HepG2 (cell line): ENCODE measurements around the gene TPRG1. TPM values are rescaled to one million over a fixed set of nuclear protein-coding genes. Genes with fewer than 3 reads are reported as not detected.

Experiments
- ATAC-seq: fragments of 200-7000 bp; cut with Tn5 transposase; 3 replicates; pipeline ENCODE4 v1.9.1; 2020; ENCODE audit warnings: mild to moderate bottlenecking, moderate library complexity
- BruUV-seq: library from RNA; stranded (reverse); fragments of 400-500 nt; replicated peaks from 2 replicates; lab custom pipeline; 2021; lab: Mats Ljungman, UMichigan
- CTCF ChIA-PET: fragments of 300-600 bp; formaldehyde crosslinking; extraction: SDS; loops from one replicate; lab custom pipeline; 2021; ENCODE audit warnings: low total read pairs, inconsistent platforms, low intra/inter-chr PET ratio; lab: Yijun Ruan, JAX
- POLR2A ChIA-PET: fragments of 350-600 bp; sonication (Branson Sonifier 250); formaldehyde crosslinking; loops from one replicate; lab custom pipeline; 2020; ENCODE audit warnings: antibody characterized with exemption, inconsistent platforms; lab: Yijun Ruan, JAX
- DNase-seq: peaks from one replicate; pipeline ENCODE4 v3.0.0-alpha.2; 2015; ENCODE audit warnings: low spot score
- FAIRE-seq: peaks from 3 replicates; lab custom pipeline; 2011; peaks lifted over from hg19 to GRCh38; lab: Jason Lieb, UNC
- H2AFZ ChIP-seq: one replicate; pipeline ENCODE4 v1.6.1; 2011; ENCODE audit warnings: low read length, inconsistent platforms
- H3K27ac ChIP-seq: fragments of 300-600 bp; 3 replicates; pipeline ENCODE4 v1.8.0; 2011; ENCODE audit warnings: mixed run types, mild to moderate bottlenecking, mixed read lengths, low read length, inconsistent platforms; ENCODE audit not compliant: insufficient read depth; ENCODE audit errors: extremely low read length
- H3K27me3 ChIP-seq, 2 experiments: fragments of 200-600 bp in 1 of 2; 2 replicates in 1 of 2; 3 replicates in 1 of 2; pipeline versions ENCODE4 v1.6.0 to v1.8.0; 2011; ENCODE audit warnings: low read length in 2 of 2, mild to moderate bottlenecking in 2 of 2, moderate library complexity in 2 of 2, inconsistent platforms in 1 of 2; ENCODE audit not compliant: insufficient read depth in 2 of 2, control insufficient read depth in 1 of 2
- H3K36me3 ChIP-seq, 2 experiments: fragments of 200-600 bp in 1 of 2; replicated peaks in 1 of 2; 2 replicates in 1 of 2; 3 replicates in 1 of 2; pipeline versions ENCODE4 v1.5.1 to v1.8.0; 2011; ENCODE audit warnings: low read length in 2 of 2, inconsistent platforms in 1 of 2; ENCODE audit not compliant: insufficient read depth in 2 of 2, control insufficient read depth in 1 of 2
- H3K4me1 ChIP-seq: 2 replicates; pipeline ENCODE4 v1.5.1; 2012; ENCODE audit warnings: low read length, inconsistent platforms; ENCODE audit not compliant: insufficient read depth
- H3K4me2 ChIP-seq: 2 replicates; pipeline ENCODE4 v1.6.0; 2011; ENCODE audit warnings: low read depth, low read length, inconsistent platforms
- H3K4me3 ChIP-seq, 3 experiments: fragments of 200-600 bp in 1 of 3; sonication (generic), shearing (Covaris generic) in 1 of 3; replicated peaks in 1 of 3; 2 replicates each; pipeline ENCODE4 v1.5.1; 2011 to 2016; ENCODE audit warnings: low read length in 3 of 3, inconsistent platforms in 2 of 3, low read depth in 2 of 3, mild to moderate bottlenecking in 2 of 3, control low read depth in 1 of 3, mixed read lengths in 1 of 3; ENCODE audit not compliant: insufficient read depth in 1 of 3
- H3K79me2 ChIP-seq: one replicate; pipeline ENCODE4 v1.6.1; 2011; ENCODE audit warnings: low read length, inconsistent platforms; ENCODE audit not compliant: insufficient read depth
- H3K9ac ChIP-seq: 2 replicates; pipeline ENCODE4 v1.6.0; 2011; ENCODE audit warnings: mild to moderate bottlenecking, low read depth, low read length, inconsistent platforms; ENCODE audit not compliant: insufficient read depth
- H3K9me3 ChIP-seq: 2 replicates; pipeline ENCODE4 v1.5.1; 2012; ENCODE audit warnings: mild to moderate bottlenecking, low read length
- H4K20me1 ChIP-seq: 2 replicates; pipeline ENCODE4 v1.6.0; 2011; ENCODE audit warnings: inconsistent platforms, mild to moderate bottlenecking, low read length, moderate library complexity; ENCODE audit not compliant: insufficient read depth
- ARHGAP35 ChIP-seq: sonication (generic); formaldehyde crosslinking; IDR thresholded peaks from 2 replicates; pipeline ENCODE4 v1.9.0; 2022; ENCODE audit warnings: mild to moderate bottlenecking, inconsistent platforms, moderate library complexity, missing genetic modification reagents, borderline replicate concordance
- CCAR2 ChIP-seq: fragments of 200-400 bp; formaldehyde crosslinking; optimal IDR thresholded peaks from 2 replicates; pipeline ENCODE3; 2018; ENCODE audit warnings: low read depth, mild to moderate bottlenecking, low read length, moderate library complexity
- CEBPB ChIP-seq: IDR thresholded peaks from 2 replicates; pipeline ENCODE4 v1.6.1; 2011; ENCODE audit warnings: low read depth, low read length, improper control_type of control experiment, borderline replicate concordance
- PITX1 ChIP-seq: sonication (generic); formaldehyde crosslinking; IDR thresholded peaks from 2 replicates; pipeline ENCODE4 v1.5.1; 2020; ENCODE audit warnings: mild to moderate bottlenecking, missing genetic modification reagents
- POGZ ChIP-seq: sonication (generic); formaldehyde crosslinking; IDR thresholded peaks from 2 replicates; pipeline ENCODE4 v1.4.0; 2020; ENCODE audit warnings: mild to moderate bottlenecking, missing genetic modification reagents
- TBL1XR1 ChIP-seq: fragments of 150-350 bp; IDR thresholded peaks from 2 replicates; pipeline ENCODE4 v1.6.1; 2014; ENCODE audit warnings: borderline replicate concordance, low read length; ENCODE audit not compliant: partially characterized antibody
- ZNF256 ChIP-seq: sonication (generic); formaldehyde crosslinking; conservative IDR thresholded peaks from 2 replicates; pipeline ENCODE4 v1.4.0; 2020; ENCODE audit warnings: missing genetic modification reagents
- ZNF570 ChIP-seq: sonication (generic); formaldehyde crosslinking; IDR thresholded peaks from 2 replicates; pipeline ENCODE4 v1.4.0; 2020; ENCODE audit warnings: mild to moderate bottlenecking, missing genetic modification reagents, borderline replicate concordance
- ZNF781 ChIP-seq: sonication (generic); formaldehyde crosslinking; IDR thresholded peaks from 2 replicates; pipeline ENCODE4 v1.5.1; 2020; ENCODE audit warnings: borderline replicate concordance, mild to moderate bottlenecking, missing genetic modification reagents; ENCODE audit errors: not compliant biosample characterization
- WGBS: methylation state at CpG from one replicate; pipeline ENCODE4 v1.1.6; 2017; ENCODE audit warnings: low lambda C conversion rate; 5-methylcytosine and 5-hydroxymethylcytosine counted together
- in situ Hi-C: cut with HindIII; loops from 2 replicates; pipeline ENCODE4 v1.10.0; 2017; ENCODE audit warnings: low pct_unique_long_range_greater_than_20kb; ENCODE audit not compliant: extremely low pct_ligation_motif_present
- intact Hi-C: fragments of 100-400 bp; cut with micrococcal nuclease; formaldehyde crosslinking; loops from one replicate; pipeline ENCODE4 v1.10.0; 2022; ENCODE audit not compliant: unreplicated experiment
- polyA plus RNA-seq, 8 experiments: library from polyadenylated mRNA; depleted of rRNA in 3 of 8; stranded (reverse) in 7 of 8; unstranded in 1 of 8; fragments of >200 nt; fragmentation: Illumina TruSeq in 4 of 8; extraction: Trizol in 4 of 8; gene quantifications; 2 replicates each; pipeline versions ENCODE4 v1.2.1 to v1.2.3, GENCODE V29; 2011 to 2016; ENCODE audit warnings: low read depth in 4 of 8, missing spikeins in 1 of 8, mixed read lengths in 1 of 8; ENCODE audit not compliant: insufficient read depth in 1 of 8
- total RNA-seq, 5 experiments: library from RNA; depleted of rRNA; stranded (reverse); fragments of >200 nt; fragmentation: Illumina TruSeq; extraction: Trizol; gene quantifications; 2 replicates each; pipeline ENCODE4 v1.2.3, GENCODE V29; 2016; ENCODE audit warnings: low read depth in 1 of 5
- TF ChIP-seq, protein P1 (sequence below): sonication (generic); formaldehyde crosslinking; IDR thresholded peaks from 2 replicates; pipeline ENCODE4 v1.4.0; 2020; ENCODE audit warnings: missing genetic modification reagents, borderline replicate concordance
- TF ChIP-seq, protein P2 (sequence below): sonication (generic); formaldehyde crosslinking; IDR thresholded peaks from 2 replicates; pipeline ENCODE4 v1.9.0; 2021; ENCODE audit warnings: mild to moderate bottlenecking, missing genetic modification reagents

The TPRG1 gene
- total and polyA plus RNA-seq, 2 of the 13 experiments (the other 11 are each of a cell fraction or from before 2014, with no cell fraction given): 0.17 TPM; not detected in 1

- H3K79me2 ChIP-seq: no peaks in the 10 kb centered on the region
- WGBS: 2% methylated on average over 3 of the region's 3 CpGs
- no peaks in the 10 kb centered on the region for H3K27me3 ChIP-seq
- BruUV-seq: no TSS peak
- no peak overlapping the region for H3K4me3 ChIP-seq
- no peak overlapping the region for H3K27ac ChIP-seq
- no peak overlapping the region for H3K9ac ChIP-seq
- no peak for FAIRE-seq
- no peaks in the 10 kb centered on the region for H4K20me1 ChIP-seq
- no peak for ATAC-seq
- intact Hi-C loops: loop anchor here (2.0 kb wide), 2 partner anchors 1492 to 1914 kb away; no protein-coding TSS in a partner anchor
- in situ Hi-C loops: no loop called here
- no peak overlapping the region for H3K4me2 ChIP-seq
- DNase-seq: no peak
- CTCF ChIA-PET: no interaction called here
- H3K36me3 ChIP-seq: no peaks in the 10 kb centered on the region
- no peak overlapping the region for H2AFZ ChIP-seq
- no peaks in the 10 kb centered on the region for H3K9me3 ChIP-seq
- POLR2A ChIA-PET: no interaction called here
- no peaks in the 10 kb centered on the region for H3K4me1 ChIP-seq
- TF ChIP-seq ZNF256 (CRISPR knock-in tag) (no peak), ZNF781 (CRISPR knock-in tag) (no peak), PITX1 (no peak), ZNF570 (no peak), TBL1XR1 (no peak), ARHGAP35 (no peak), CCAR2 (no peak), CEBPB (no peak), POGZ (CRISPR knock-in tag) (no peak)
- TF ChIP-seq, protein P1, sequence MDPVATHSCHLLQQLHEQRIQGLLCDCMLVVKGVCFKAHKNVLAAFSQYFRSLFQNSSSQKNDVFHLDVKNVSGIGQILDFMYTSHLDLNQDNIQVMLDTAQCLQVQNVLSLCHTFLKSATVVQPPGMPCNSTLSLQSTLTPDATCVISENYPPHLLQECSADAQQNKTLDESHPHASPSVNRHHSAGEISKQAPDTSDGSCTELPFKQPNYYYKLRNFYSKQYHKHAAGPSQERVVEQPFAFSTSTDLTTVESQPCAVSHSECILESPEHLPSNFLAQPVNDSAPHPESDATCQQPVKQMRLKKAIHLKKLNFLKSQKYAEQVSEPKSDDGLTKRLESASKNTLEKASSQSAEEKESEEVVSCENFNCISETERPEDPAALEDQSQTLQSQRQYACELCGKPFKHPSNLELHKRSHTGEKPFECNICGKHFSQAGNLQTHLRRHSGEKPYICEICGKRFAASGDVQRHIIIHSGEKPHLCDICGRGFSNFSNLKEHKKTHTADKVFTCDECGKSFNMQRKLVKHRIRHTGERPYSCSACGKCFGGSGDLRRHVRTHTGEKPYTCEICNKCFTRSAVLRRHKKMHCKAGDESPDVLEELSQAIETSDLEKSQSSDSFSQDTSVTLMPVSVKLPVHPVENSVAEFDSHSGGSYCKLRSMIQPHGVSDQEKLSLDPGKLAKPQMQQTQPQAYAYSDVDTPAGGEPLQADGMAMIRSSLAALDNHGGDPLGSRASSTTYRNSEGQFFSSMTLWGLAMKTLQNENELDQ (CRISPR knock-in tag): no peak
- TF ChIP-seq, protein P2, sequence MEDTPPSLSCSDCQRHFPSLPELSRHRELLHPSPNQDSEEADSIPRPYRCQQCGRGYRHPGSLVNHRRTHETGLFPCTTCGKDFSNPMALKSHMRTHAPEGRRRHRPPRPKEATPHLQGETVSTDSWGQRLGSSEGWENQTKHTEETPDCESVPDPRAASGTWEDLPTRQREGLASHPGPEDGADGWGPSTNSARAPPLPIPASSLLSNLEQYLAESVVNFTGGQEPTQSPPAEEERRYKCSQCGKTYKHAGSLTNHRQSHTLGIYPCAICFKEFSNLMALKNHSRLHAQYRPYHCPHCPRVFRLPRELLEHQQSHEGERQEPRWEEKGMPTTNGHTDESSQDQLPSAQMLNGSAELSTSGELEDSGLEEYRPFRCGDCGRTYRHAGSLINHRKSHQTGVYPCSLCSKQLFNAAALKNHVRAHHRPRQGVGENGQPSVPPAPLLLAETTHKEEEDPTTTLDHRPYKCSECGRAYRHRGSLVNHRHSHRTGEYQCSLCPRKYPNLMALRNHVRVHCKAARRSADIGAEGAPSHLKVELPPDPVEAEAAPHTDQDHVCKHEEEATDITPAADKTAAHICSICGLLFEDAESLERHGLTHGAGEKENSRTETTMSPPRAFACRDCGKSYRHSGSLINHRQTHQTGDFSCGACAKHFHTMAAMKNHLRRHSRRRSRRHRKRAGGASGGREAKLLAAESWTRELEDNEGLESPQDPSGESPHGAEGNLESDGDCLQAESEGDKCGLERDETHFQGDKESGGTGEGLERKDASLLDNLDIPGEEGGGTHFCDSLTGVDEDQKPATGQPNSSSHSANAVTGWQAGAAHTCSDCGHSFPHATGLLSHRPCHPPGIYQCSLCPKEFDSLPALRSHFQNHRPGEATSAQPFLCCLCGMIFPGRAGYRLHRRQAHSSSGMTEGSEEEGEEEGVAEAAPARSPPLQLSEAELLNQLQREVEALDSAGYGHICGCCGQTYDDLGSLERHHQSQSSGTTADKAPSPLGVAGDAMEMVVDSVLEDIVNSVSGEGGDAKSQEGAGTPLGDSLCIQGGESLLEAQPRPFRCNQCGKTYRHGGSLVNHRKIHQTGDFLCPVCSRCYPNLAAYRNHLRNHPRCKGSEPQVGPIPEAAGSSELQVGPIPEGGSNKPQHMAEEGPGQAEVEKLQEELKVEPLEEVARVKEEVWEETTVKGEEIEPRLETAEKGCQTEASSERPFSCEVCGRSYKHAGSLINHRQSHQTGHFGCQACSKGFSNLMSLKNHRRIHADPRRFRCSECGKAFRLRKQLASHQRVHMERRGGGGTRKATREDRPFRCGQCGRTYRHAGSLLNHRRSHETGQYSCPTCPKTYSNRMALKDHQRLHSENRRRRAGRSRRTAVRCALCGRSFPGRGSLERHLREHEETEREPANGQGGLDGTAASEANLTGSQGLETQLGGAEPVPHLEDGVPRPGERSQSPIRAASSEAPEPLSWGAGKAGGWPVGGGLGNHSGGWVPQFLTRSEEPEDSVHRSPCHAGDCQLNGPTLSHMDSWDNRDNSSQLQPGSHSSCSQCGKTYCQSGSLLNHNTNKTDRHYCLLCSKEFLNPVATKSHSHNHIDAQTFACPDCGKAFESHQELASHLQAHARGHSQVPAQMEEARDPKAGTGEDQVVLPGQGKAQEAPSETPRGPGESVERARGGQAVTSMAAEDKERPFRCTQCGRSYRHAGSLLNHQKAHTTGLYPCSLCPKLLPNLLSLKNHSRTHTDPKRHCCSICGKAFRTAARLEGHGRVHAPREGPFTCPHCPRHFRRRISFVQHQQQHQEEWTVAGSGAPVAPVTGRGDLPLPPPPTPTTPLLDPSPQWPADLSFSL: no peak
These were observed 61.0 kb downstream of the TPRG1 start for GRCh38 chr3:189232790-189233189.
